Embryonic facial prominence (tissue), 1 donor: ENCODE data around the gene STIM1.
A peak's percentile ranks its signal among the peaks of the same experiment; 100 is the strongest.

Source experiments
- DNase-seq: peaks from one replicate; pipeline ENCODE4 v3.0.0-alpha.2; 2016; ENCODE audit errors: extremely low spot score

The STIM1 gene

GRCh38 chr11:4068962-4069361 is 213.5 kb downstream of the STIM1 start:
- DNase-seq: no peak

GRCh38 chr11:4071325-4071724 is 215.9 kb downstream of the STIM1 start:
- DNase-seq: no peak

DNA sequence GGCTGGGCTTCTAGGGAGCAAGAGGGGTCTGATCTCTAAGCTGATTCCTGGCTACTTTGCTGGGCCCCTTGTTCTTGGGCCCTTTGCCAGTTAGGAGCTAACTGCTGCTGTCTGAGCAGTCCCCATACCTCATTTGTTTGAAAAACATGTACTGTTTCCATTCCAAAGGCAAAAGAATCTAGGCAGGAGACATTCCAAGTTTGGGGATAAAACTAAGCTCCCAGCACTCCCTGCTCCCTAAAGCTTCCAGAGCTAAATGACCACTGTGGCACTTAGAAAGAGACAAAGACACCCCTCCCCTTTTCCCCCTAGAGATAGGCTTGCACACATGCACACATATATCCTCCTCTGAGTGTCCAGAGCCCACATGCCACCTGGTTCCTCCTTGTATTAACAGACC is 216.4 kb downstream of the STIM1 start:
- no peak for DNase-seq

GRCh38 chr11:4072668-4073285 is 217.3 kb downstream of the STIM1 start:
- DNase-seq: peak; percentile 73

DNA sequence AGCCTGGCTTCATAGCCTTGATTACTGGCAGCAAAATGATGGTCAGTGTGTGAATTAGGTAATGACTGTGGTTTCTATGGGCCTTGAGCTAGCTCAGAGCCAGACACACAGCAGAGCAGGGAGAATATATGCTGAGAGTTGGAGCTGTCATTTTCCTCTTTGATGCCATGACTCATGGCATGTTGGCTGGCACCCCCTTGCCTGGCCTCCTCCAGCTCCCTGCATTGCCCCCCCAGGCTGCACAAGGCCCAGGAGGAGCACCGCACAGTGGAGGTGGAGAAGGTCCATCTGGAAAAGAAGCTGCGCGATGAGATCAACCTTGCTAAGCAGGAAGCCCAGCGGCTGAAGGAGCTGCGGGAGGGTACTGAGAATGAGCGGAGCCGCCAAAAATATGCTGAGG is 218.8 kb downstream of the STIM1 start:
- no peak for DNase-seq

GRCh38 chr11:4076774-4077173 is 221.3 kb downstream of the STIM1 start:
- no peak for DNase-seq

DNA sequence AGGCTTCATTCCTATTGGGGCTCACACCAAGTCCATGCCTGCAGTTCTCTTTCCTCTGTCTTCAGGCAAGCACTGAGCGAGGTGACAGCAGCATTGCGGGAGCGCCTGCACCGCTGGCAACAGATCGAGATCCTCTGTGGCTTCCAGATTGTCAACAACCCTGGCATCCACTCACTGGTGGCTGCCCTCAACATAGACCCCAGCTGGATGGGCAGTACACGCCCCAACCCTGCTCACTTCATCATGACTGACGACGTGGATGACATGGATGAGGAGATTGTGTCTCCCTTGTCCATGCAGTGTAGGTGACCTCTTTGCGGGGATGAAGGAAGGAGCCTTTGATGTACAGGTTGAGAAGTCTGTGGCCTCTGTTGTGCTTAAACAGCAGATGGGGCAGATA is 227.7 kb downstream of the STIM1 start:
- no peak for DNase-seq

GRCh38 chr11:4084406-4085125 is 229.1 kb downstream of the STIM1 start:
- DNase-seq: no peak

DNA sequence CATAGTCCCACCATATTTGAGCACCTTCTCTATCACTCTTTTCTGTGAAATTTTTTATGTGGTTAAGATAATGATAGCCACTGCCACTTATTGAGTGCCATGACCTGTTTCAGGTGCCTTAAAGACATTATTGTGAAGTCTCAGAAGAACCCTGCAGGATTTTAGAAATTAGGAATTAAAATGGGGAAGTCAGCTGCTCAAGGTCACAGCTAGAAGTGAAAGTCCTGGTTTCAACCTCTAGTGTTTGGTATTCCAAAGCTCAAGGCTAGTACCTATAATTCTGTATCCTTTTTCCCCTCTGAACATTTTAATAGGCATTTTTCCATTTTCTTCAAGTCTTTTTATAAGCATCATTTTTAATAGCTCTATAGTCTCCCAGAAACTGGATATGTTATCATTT is 230.1 kb downstream of the STIM1 start:
- DNase-seq: no peak

- DNase-seq: no peak
Observed at GRCh38 chr11:4086575-4087353, 231.3 kb downstream of the STIM1 start.

GRCh38 chr11:4087551-4087950 is 232.1 kb downstream of the STIM1 start:
- DNase-seq: no peak

DNA sequence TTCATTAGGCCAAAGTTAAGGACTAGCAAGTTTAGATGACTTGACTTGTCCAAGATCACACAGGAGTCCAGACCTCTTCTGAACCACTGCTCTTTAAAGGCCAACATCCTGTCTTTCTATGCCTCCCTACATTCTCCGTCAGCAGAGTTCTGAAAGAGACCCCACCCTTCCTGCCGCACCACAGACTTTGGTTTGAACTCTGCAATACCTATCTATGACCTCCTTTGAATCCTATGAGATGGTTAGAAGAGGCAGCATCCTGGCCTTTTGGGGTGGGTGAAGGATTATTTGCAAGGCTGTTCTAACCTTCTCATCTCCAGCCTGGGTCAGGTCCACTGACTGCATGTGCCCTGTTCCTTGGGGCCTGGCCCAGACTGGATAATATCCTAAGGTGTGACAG is 234.8 kb downstream of the STIM1 start:
- DNase-seq: no peak

GRCh38 chr11:4092026-4092425 is 236.6 kb downstream of the STIM1 start:
- DNase-seq: no peak

DNA sequence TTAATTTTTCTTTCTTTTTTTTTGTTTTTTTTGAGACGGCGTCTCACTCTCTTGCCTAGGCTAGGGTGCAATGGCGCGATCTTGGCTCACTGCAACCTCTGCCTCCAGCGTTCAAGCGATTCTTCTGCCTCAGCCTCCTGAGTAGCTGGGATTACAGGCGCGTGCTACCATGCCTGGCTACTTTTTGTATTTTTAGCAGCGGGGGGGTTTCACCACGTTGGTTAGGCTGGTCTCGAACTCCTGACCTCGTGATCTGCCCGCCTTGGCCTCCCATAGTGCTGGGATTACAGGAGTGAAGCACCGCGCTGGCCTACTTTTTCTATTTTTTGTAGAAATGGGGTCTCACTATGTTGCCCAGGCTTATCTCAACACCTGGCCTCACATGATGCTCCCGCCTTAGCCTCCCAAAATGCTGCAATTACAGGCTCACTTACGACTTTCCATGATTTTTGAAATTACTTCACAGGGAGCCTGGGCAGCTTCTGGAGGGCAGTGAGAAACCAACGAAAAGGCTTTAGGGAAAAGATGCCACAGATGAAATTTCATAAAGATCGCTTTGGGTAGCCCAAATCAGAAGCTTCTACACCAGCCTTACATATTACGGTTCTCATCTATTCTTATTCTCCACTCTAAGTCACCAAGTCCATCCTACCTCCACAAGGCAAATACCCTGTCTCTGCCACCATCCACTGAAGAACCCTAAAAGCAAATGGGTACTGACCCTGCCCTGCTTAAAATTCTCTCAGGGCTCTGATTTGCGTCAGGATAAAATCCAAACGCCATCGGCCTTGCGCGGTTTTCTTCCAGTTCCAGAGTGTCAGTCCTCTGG is 238.3 kb downstream of the STIM1 start:
- no peak for DNase-seq

DNA sequence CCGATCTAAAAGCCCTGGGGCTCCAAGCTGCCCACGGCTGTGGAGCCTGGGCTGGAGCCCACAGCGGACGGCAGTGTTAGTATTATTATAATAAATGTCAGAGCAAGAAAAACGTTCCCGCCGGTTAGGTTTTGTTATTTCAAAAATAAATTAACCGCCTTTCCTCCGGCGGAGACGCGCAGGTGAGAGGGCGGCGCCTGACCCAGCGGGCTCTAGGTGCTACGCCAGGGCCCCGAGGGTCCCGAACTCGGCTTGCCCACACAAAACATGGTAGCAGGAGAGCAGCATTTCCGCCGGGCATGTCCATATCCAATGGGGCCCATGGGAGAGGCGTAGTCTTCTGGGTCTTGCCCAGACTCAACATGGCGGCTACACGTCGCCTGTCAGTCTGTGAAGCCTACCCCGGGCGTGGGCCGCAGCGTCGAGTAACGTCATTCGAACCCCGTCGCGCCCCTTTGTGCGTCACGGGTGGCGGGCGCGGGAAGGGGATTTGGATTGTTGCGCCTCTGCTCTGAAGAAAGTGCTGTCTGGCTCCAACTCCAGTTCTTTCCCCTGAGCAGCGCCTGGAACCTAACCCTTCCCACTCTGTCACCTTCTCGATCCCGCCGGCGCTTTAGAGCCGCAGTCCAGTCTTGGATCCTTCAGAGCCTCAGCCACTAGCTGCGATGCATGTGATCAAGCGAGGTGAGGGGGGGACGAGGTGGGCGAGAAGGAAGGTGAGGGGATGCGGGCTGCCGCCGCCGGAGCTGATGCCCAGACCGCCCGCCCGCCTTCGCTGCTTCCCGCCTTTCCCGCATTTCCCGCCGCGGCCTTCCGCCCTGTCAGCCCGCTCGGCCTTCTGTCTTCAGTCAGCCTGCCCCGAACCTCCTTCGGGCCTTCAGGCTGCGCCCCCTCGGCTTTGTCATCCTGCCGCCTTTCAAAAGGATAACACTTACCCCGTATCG is 239.2 kb downstream of the STIM1 start, which contains the start of gene RRM1:
RRM1 (plus strand) TSS at position 452 of the 944 bp plus-strand sequence; CDS start at position 666, 214 bp downstream.
- DNase-seq: peak; percentile 91

GRCh38 chr11:4095509-4096230 is 240.2 kb downstream of the STIM1 start:
- no peak for DNase-seq

- DNase-seq: no peak
Observed at GRCh38 chr11:4098026-4098621, 242.7 kb downstream of the STIM1 start.

- DNase-seq: no peak
Observed at GRCh38 chr11:4102711-4103110, 247.2 kb downstream of the STIM1 start.

- DNase-seq: no peak
Observed at GRCh38 chr11:4103269-4103668, 247.8 kb downstream of the STIM1 start.

DNA sequence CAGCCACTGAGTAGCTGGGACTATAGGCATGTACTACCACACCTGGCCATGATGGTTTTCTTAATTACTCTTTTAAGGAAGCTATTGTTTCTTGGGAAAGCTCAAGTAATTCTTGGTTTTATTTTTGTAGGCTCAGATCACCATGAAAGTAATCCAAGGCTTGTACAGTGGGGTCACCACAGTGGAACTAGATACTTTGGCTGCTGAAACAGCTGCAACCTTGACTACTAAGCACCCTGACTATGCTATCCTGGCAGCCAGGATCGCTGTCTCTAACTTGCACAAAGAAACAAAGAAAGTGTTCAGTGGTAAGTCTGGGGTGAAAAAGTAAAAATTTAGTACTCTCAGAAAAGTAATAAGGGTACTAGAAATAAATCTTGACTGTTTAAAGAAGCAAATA is 250.5 kb downstream of the STIM1 start:
- DNase-seq: no peak
